Measurements from ENCODE around the gene CCDC12. TPM values are rescaled to one million over a fixed set of nuclear protein-coding genes. Genes with fewer than 3 reads are reported as not detected.
A peak's percentile ranks its signal among the peaks of the same experiment; 100 is the strongest.

Gene CCDC12
- total and polyA plus RNA-seq, 11 donors, result 27.1 to 120 (median 34.4) TPM

- no peaks in the 10 kb centered on the region for H3K9me3 ChIP-seq
- peak overlapping the region in 9 of 12 donors; percentile 19 to 92 (median 65) for H3K27ac ChIP-seq
- H3K27me3 ChIP-seq, result no peaks in the 10 kb centered on the region
- intact Hi-C loops (cut with DNase I), result no loop called here
- H3K36me3 ChIP-seq, result peaks cover 0 to 20% (median 0%) of the 10 kb centered on the region in 9 donors
- H3K4me3 ChIP-seq, result peak overlapping the region in 4 of 12 donors; percentile 6 to 54 (median 27)
- H3K4me1 ChIP-seq, result peaks cover 0 to 74% (median 12%) of the 10 kb centered on the region in 12 donors
- TF ChIP-seq POLR2A (IDR thresholded peaks at IDR 0.05), result no peak
- TF ChIP-seq CTCF (IDR thresholded peaks at IDR 0.05), result no peak
- WGBS, 4 donors, result 72 to 86% (median 79%) methylated on average over 7 to 9 of the region's 9 CpGs
- DNase-seq (no peak), ATAC-seq (peak in 1 of 4 donors; percentile 3)
Observed at GRCh38 chr3:46987319-46987742, 10.8 kb upstream of the CCDC12 start.

GRCh38 chr3:46986782-46987310 is 10.3 kb upstream of the CCDC12 start:
- Histone ChIP-seq H3K27me3 (no peaks in the 10 kb centered on the region), H3K27ac (peak overlapping the region in 8 of 12 donors; percentile 22 to 92 (median 66)), H3K4me3 (peak overlapping the region in 1 of 12 donors; percentile 54), H3K9me3 (no peaks in the 10 kb centered on the region), H3K4me1 (peaks cover 0 to 78% (median 13%) of the 10 kb centered on the region in 12 donors), H3K36me3 (peaks cover 0 to 16% (median 0%) of the 10 kb centered on the region in 9 donors)
- DNase-seq (peak in 2 of 5 donors; percentile 21 to 24), ATAC-seq (no peak)
- intact Hi-C loops (cut with DNase I), result no loop called here
- no peak for TF ChIP-seq CTCF (IDR thresholded peaks at IDR 0.05)
- no peak for TF ChIP-seq POLR2A (IDR thresholded peaks at IDR 0.05)
- 82 to 89% (median 87%) methylated on average over 3 of the region's 3 CpGs for WGBS, 4 donors

- Histone ChIP-seq H3K27ac (peak overlapping the region in 4 of 12 donors; percentile 28 to 92 (median 71)), H3K4me3 (no peak overlapping the region), H3K27me3 (no peaks in the 10 kb centered on the region), H3K9me3 (no peaks in the 10 kb centered on the region), H3K4me1 (peaks cover 0 to 78% (median 13%) of the 10 kb centered on the region in 12 donors), H3K36me3 (peaks cover 0 to 10% (median 0%) of the 10 kb centered on the region in 9 donors)
- DNase-seq, result peak in 2 of 5 donors; percentile 14 to 15
- no peak for TF ChIP-seq POLR2A (IDR thresholded peaks at IDR 0.05)
- TF ChIP-seq CTCF (IDR thresholded peaks at IDR 0.05), result no peak
- 91 to 97% (median 95%) methylated on average over 4 of the region's 4 CpGs for WGBS, 4 donors
- intact Hi-C loops (cut with DNase I), result no loop called here
- ATAC-seq, result no peak
Observed at GRCh38 chr3:46986055-46986730, 9.6 kb upstream of the CCDC12 start.

GRCh38 chr3:46985588-46985987 is 9.0 kb upstream of the CCDC12 start:
- no peaks in the 10 kb centered on the region for H3K27me3 ChIP-seq
- peaks cover 0 to 8% (median 0%) of the 10 kb centered on the region in 9 donors for H3K36me3 ChIP-seq
- peak in 1 of 5 donors; percentile 43 for DNase-seq
- no peak overlapping the region for H3K4me3 ChIP-seq
- ATAC-seq, result no peak
- H3K9me3 ChIP-seq, result no peaks in the 10 kb centered on the region
- WGBS, 4 donors, result 90 to 100% (median 95%) methylated on average over 2 to 5 of the region's 5 CpGs
- H3K27ac ChIP-seq, result peak overlapping the region in 2 of 12 donors; percentile 66 to 92
- intact Hi-C loops (cut with DNase I), result no loop called here
- TF ChIP-seq CTCF (IDR thresholded peaks at IDR 0.05) (no peak), POLR2A (IDR thresholded peaks at IDR 0.05) (no peak)
- H3K4me1 ChIP-seq, result peaks cover 0 to 77% (median 15%) of the 10 kb centered on the region in 12 donors
